Gastrocnemius medialis (tissue), 4 donors: ENCODE measurements around the gene LEMD1. TPM values are rescaled to one million over a fixed set of nuclear protein-coding genes. Genes with fewer than 3 reads are reported as not detected.

Source experiments
- ATAC-seq, 2 donors: fragments of 150-250 bp; one replicate each; pipeline ENCODE4 v1.9.1; 2016
- DNase-seq, 2 donors: peaks; one replicate each; pipeline ENCODE4 v3.0.0-alpha.2; 2019
- H3K27ac ChIP-seq, 4 donors: fragments of 200-600 bp; sonication (generic); 1 replicate in 1 of 4; 2 replicates in 3 of 4; pipeline ENCODE4 v1.5.1; 2016 to 2018; ENCODE audit warnings: mild to moderate bottlenecking in 2 of 4, moderate library complexity in 1 of 4
- H3K27me3 ChIP-seq, 3 donors: fragments of 200-600 bp; sonication (generic) in 2 of 3; 1 replicate in 1 of 3; 2 replicates in 2 of 3; pipeline versions ENCODE4 v1.5.1 to v1.6.0; 2016 to 2019; ENCODE audit warnings: mild to moderate bottlenecking in 1 of 3, moderate library complexity in 1 of 3
- H3K36me3 ChIP-seq, 2 donors: fragments of 200-600 bp; sonication (generic) in 1 of 2; one replicate each; pipeline ENCODE4 v1.5.1; 2017 to 2018
- H3K4me1 ChIP-seq, 2 donors: fragments of 200-600 bp; sonication (generic) in 1 of 2; one replicate each; pipeline ENCODE4 v1.5.1; 2016 to 2017; ENCODE audit warnings: mild to moderate bottlenecking in 2 of 2
- H3K4me3 ChIP-seq, 4 donors: fragments of 200-600 bp; sonication (generic) in 3 of 4; 1 replicate in 1 of 4; 2 replicates in 3 of 4; pipeline ENCODE4 v1.5.1; 2016 to 2019; ENCODE audit warnings: mild to moderate bottlenecking in 2 of 4
- H3K9me3 ChIP-seq, 3 donors: fragments of 200-600 bp; sonication (generic) in 2 of 3; 1 replicate in 1 of 3; 2 replicates in 2 of 3; pipeline ENCODE4 v1.5.1; 2016 to 2019
- POLR2A ChIP-seq, 2 donors: fragments of 450-650 bp; IDR thresholded peaks; one replicate each; pipeline ENCODE4 v1.6.1; 2017; ENCODE audit warnings: antibody characterized with exemption in 2 of 2, mild to moderate bottlenecking in 2 of 2, moderate library complexity in 2 of 2
- in situ Hi-C, 4 donors: fragments of 200-750 bp; cut with MboI; loops; one replicate each; pipeline versions ENCODE4 v1.15.0 to v1.8.0; 2017; ENCODE audit warnings: low sequenced_read_pairs in 4 of 4
- intact Hi-C: fragments of 100-400 bp; cut with DNase I; formaldehyde crosslinking; loops from one replicate; pipeline ENCODE4 v1.15.1; 2023; ENCODE audit warnings: low total_unique reads
- total RNA-seq, 4 donors: library from RNA; depleted of rRNA; stranded (reverse); fragments of >200 nt; gene quantifications; one replicate each; pipeline versions ENCODE4 v1.1.0 to v1.2.3, GENCODE V29; 2016
- TF ChIP-seq, protein P1 (sequence below), 5 experiments: fragments of 450-650 bp in 3 of 5; fragments of 200-600 bp in 2 of 5; sonication (generic) in 2 of 5; IDR thresholded peaks in 4 of 5; conservative IDR thresholded peaks in 1 of 5; 1 replicate in 4 of 5; 2 replicates in 1 of 5; pipeline ENCODE4 v1.5.1; 2016 to 2019; ENCODE audit warnings: antibody characterized with exemption in 5 of 5, mild to moderate bottlenecking in 3 of 5, moderate library complexity in 3 of 5

LEMD1 gene
- total RNA-seq, 4 donors from 2014 or later: not detected

DNA sequence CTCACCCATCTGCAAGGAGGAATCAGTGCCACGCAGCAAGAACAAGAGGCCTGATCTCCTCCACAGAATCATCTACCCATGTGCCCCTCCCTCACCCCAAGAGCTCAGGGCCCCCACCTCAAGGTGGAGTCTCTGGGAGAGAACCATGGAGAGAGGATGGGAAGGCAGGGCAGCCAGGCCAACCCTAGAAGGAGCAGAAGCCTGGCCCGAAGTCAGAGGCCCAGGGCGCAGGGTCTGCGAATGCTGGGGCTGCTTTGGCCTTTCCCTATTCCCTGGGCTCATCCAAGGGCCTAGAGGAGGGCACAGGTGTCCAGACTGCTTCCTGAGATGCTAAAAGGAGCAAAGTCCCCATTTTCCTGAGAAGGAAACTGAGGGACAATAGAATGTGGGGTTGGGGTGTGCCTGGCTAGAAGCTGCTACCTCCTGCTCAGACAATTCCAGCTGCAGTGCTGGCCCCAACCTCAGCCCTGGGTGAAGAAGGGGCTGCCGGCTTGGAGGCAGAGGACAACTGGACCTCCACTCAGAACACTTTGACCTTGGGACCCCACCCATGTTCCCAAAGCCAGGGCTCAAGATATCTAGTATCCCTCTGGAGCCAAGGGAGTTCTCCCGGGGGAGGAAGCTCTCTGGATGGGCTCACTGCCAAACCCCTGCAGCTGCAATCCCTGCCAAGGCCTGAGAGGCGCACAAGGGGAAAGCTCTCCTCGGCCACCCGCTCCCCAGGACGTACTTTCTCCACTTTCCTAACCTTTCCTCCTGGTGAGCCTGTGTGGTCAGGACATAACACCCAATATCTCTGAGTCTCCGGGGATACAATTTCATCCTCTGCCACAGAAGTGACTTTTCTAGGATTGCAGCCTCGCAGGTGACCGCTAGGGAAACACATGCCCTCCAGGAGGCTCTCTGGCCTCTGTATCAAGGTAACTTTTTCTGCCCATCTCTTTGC is 16.6 kb upstream of the LEMD1 start:
- no peaks in the 10 kb centered on the region for H3K27me3 ChIP-seq
- H3K27ac ChIP-seq: peak overlapping the region; percentile 0 to 57 (median 27)
- no peaks in the 10 kb centered on the region for H3K9me3 ChIP-seq
- in situ Hi-C loops (no loop called here), intact Hi-C loops (loop anchor here (5.0 kb wide), 1 partner anchor 101 kb away; no protein-coding TSS in a partner anchor)
- H3K4me1 ChIP-seq: peaks cover 57 to 60% of the 10 kb centered on the region in 2 donors
- ATAC-seq (peak; percentile 61 to 67), DNase-seq (peak; percentile 37 to 57)
- H3K4me3 ChIP-seq: no peak overlapping the region
- no peak for TF ChIP-seq POLR2A (IDR thresholded peaks at IDR 0.05)
- TF ChIP-seq, protein P1, sequence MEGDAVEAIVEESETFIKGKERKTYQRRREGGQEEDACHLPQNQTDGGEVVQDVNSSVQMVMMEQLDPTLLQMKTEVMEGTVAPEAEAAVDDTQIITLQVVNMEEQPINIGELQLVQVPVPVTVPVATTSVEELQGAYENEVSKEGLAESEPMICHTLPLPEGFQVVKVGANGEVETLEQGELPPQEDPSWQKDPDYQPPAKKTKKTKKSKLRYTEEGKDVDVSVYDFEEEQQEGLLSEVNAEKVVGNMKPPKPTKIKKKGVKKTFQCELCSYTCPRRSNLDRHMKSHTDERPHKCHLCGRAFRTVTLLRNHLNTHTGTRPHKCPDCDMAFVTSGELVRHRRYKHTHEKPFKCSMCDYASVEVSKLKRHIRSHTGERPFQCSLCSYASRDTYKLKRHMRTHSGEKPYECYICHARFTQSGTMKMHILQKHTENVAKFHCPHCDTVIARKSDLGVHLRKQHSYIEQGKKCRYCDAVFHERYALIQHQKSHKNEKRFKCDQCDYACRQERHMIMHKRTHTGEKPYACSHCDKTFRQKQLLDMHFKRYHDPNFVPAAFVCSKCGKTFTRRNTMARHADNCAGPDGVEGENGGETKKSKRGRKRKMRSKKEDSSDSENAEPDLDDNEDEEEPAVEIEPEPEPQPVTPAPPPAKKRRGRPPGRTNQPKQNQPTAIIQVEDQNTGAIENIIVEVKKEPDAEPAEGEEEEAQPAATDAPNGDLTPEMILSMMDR (IDR thresholded peaks at IDR 0.05 in 4 of 5, conservative IDR thresholded peaks at IDR 0.05 in 1 of 5): peak; percentile 40 to 75 (median 60)
- no peaks in the 10 kb centered on the region for H3K36me3 ChIP-seq

GRCh38 chr1:205437570-205437969 is 15.7 kb upstream of the LEMD1 start:
- Histone ChIP-seq H3K4me1 (peaks cover 51 to 54% of the 10 kb centered on the region in 2 donors), H3K4me3 (no peak overlapping the region), H3K9me3 (no peaks in the 10 kb centered on the region), H3K27ac (no peak overlapping the region), H3K36me3 (no peaks in the 10 kb centered on the region), H3K27me3 (no peaks in the 10 kb centered on the region)
- intact Hi-C loops (loop anchor here (5.0 kb wide), 1 partner anchor 100 kb away; no protein-coding TSS in a partner anchor), in situ Hi-C loops (no loop called here)
- TF ChIP-seq POLR2A (IDR thresholded peaks at IDR 0.05): no peak
- TF ChIP-seq, protein P1 (IDR thresholded peaks at IDR 0.05 in 4 of 5, conservative IDR thresholded peaks at IDR 0.05 in 1 of 5): no peak
- ATAC-seq (peak; percentile 22 to 55), DNase-seq (no peak)

GRCh38 chr1:205436776-205437410 is 15.0 kb upstream of the LEMD1 start:
- DNase-seq (no peak), ATAC-seq (no peak)
- intact Hi-C loops: loop anchor here (5.0 kb wide), 1 partner anchor 100 kb away; no protein-coding TSS in a partner anchor
- H3K4me1 ChIP-seq: peaks cover 44 to 47% of the 10 kb centered on the region in 2 donors
- no peak overlapping the region for H3K4me3 ChIP-seq
- H3K9me3 ChIP-seq: no peaks in the 10 kb centered on the region
- TF ChIP-seq, protein P1 (IDR thresholded peaks at IDR 0.05 in 4 of 5, conservative IDR thresholded peaks at IDR 0.05 in 1 of 5): no peak
- TF ChIP-seq POLR2A (IDR thresholded peaks at IDR 0.05): no peak
- no peaks in the 10 kb centered on the region for H3K27me3 ChIP-seq
- no peaks in the 10 kb centered on the region for H3K36me3 ChIP-seq
- no peak overlapping the region for H3K27ac ChIP-seq
- in situ Hi-C loops: no loop called here

DNA sequence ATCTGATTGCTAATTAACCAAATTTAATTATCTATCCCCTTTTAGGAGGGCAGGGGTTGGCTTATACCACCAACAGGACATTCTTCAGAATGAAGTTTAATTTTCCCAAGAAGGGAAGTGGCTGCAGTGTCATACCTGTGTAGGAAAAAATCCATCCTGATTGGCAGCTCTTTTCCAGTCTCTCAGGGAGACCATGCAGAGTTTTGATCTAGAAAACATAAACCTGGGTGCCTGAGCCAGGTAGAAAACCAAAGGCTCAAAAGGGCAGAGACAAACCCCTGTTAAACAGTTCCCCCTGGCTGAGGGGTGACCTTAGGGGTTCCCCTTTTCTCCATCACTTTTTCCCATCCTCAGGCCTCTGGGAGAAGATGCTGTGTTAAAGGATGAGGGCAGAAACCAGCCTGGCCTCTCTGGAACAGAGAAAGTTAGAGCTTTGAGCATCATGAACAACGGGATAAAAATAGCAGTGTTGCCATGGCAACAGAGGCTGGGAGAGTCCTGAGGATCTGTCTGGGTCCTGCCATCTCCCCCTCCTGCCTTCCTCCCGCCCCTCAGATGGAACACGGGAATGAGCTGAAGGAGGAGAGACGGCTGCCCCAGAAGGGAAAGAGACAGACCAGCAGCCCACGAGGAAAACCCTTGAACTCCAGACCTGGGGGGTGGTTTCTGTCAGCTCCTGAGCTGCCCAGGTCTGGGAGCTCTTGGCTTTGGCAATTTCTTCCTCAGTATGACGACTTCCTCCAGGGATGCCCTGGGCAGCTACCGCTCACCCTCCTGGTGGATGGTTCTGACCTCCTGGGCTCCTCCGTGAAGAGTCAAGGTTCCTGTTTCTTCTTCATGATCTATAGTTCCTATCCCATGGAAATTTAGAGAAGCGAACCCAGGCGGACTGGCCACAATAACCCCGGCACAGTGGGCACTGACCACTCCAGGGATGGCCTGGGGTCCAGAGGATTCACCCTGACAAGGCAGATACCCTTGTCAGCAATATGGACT is 14.0 kb upstream of the LEMD1 start:
- Histone ChIP-seq H3K9me3 (no peaks in the 10 kb centered on the region), H3K27ac (no peak overlapping the region), H3K4me3 (no peak overlapping the region), H3K27me3 (no peaks in the 10 kb centered on the region), H3K4me1 (peaks cover 37 to 39% of the 10 kb centered on the region in 2 donors), H3K36me3 (no peaks in the 10 kb centered on the region)
- in situ Hi-C loops: no loop called here
- no peak for TF ChIP-seq POLR2A (IDR thresholded peaks at IDR 0.05)
- TF ChIP-seq, protein P1 (IDR thresholded peaks at IDR 0.05 in 4 of 5, conservative IDR thresholded peaks at IDR 0.05 in 1 of 5): no peak
- ATAC-seq (no peak), DNase-seq (no peak)
- intact Hi-C loops: loop anchor here (5.0 kb wide), 1 partner anchor 99 kb away; no protein-coding TSS in a partner anchor
